GM21529 (cell line): ENCODE measurements around the gene KDELR3.

Experiments used
- ATAC-seq: cut with Tn5 transposase; IDR thresholded peaks from one replicate; pipeline ENCODE4 v1.9.1; 2021; ENCODE audit not compliant: unreplicated experiment

KDELR3 gene

GRCh38 chr22:38467904-38468442, at the start of gene KDELR3:
TSS of gene KDELR3 (plus strand) at chr22:38468096. CDS start at chr22:38468234, 138 bp downstream.
- no peak for ATAC-seq

- ATAC-seq, result no peak
These were observed 49.3 kb upstream of the KDELR3 start for GRCh38 chr22:38418589-38418988.

DNA sequence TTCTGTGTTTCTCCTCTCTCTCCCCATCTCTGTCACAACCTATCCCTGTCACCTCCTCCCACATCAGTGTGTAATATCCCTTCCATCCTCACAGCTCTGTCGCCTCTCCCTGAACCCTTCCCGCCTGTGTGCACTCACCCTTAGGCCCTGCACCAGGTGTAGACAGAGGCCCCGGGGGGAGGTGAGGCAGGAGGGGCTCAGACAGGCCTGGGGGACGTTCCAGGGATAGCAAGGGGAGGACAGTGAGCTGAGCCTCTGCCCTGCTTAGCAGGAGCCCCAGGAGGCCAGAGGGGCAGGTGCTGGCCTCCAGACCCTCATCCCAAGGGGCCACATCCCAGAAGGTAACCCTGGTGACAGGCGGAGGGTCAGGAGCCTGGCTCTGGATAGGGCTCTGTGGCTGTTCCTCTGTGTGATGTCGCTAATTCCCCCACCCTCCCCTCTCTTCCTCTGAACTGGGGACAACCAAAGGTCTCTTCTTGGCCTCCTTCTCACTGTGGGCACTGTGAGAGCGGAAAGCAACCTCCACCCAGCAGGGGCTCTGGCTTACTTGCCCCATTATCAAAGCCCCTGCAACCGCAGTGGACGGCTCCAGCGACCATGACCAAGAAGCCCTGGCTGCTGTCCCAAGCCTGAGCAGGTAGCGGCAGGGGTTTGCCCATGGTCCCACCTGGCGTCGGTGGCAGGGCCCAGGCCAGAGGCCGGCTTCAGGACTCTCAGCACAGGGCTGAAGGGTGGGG, 48.6 kb upstream of the KDELR3 start:
- ATAC-seq, result no peak

- no peak for ATAC-seq
These were observed 48.1 kb upstream of the KDELR3 start for GRCh38 chr22:38419858-38420160.

GRCh38 chr22:38420734-38421133, 47.2 kb upstream of the KDELR3 start:
- ATAC-seq, result no peak

GRCh38 chr22:38422611-38423511, 45.0 kb upstream of the KDELR3 start:
- ATAC-seq, result no peak

DNA sequence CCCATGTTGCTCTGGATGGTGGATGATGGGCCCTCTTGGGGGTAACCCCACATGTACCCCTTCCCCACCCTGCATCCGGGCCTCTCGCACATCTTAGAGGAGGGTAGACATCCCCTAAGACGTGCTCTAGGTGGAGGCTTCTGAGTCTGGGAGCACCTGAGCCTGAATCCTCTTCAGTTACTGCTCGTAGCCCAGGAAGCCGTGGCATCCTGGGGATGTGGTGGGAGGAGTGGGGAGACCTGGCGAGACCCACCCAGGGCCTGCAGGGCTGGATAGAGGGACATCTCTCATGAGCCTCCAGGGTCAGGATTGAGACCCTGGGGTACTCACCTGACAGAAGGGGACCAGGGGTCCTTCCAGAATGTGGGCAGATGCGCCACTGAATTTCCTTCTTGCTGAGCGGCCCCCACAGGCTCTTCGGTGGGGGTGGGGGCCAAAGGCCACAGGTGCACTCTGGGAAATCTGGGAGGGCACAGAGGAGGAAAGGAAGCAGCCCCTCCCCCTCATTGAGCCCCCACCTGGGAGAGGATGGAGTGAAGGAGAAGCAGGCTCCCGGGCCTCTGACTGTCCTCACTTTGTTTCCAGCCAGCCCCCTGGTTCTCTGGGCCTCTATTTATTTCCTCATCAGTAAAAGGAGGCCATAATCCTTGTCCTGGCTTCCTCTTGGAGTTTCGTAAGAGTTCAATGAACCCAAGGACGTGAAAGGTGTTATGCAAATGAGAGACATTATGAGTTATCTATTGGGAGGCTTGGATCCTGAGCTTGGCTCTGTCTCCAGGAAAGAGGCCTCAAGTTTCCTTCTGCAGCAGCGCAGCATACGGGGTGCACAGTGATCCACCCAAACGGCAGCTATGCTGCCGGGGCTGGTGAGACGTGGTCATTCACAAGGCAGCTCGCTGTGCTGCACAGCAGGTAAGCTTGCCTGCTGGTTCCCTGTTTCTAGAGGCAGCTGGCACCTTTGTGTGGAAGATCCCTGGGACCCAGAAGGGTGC, 44.1 kb upstream of the KDELR3 start:
- no peak for ATAC-seq

DNA sequence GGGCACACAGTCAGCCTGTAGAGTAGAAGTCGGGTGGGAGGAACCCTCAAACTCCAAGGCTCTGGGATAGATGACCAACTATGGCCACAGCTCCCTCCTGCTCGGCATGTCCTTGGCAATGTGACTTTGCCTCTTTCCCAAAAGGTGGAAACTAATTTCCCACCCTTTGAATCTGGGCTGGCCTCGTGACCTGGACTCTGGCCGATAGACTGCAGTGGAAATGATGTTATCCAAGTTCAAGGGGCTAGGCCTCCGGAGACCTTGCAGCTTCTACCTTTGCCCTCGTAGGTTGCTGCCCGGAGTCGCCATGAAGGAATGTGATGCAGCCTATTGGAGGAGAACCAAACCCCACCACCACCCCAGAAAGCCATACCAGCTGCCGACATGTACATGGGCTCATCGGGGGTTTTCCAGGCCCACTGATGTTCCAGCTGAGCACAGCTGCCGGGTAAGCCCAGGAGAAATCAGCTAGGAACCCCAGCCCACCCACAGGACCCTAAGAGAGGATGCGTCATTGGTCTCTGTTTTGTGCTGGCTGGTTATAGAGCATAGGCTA, 43.3 kb upstream of the KDELR3 start:
- no peak for ATAC-seq

GRCh38 chr22:38426628-38427027, 41.3 kb upstream of the KDELR3 start:
- no peak for ATAC-seq

- ATAC-seq, result no peak
These were observed 40.4 kb upstream of the KDELR3 start for GRCh38 chr22:38427465-38427864.

GRCh38 chr22:38427940-38428339, 40.0 kb upstream of the KDELR3 start:
- ATAC-seq, result no peak

GRCh38 chr22:38428714-38429113, 39.2 kb upstream of the KDELR3 start:
- ATAC-seq, result no peak

- no peak for ATAC-seq
These were observed 38.3 kb upstream of the KDELR3 start for GRCh38 chr22:38429499-38430068.

GRCh38 chr22:38431266-38432010, 36.5 kb upstream of the KDELR3 start:
- ATAC-seq, result no peak

GRCh38 chr22:38432264-38432663, 35.6 kb upstream of the KDELR3 start:
- ATAC-seq, result no peak

- ATAC-seq, result no peak
These were observed 34.0 kb upstream of the KDELR3 start for GRCh38 chr22:38433871-38434270.

- no peak for ATAC-seq
These were observed 32.9 kb upstream of the KDELR3 start for GRCh38 chr22:38435010-38435409.

DNA sequence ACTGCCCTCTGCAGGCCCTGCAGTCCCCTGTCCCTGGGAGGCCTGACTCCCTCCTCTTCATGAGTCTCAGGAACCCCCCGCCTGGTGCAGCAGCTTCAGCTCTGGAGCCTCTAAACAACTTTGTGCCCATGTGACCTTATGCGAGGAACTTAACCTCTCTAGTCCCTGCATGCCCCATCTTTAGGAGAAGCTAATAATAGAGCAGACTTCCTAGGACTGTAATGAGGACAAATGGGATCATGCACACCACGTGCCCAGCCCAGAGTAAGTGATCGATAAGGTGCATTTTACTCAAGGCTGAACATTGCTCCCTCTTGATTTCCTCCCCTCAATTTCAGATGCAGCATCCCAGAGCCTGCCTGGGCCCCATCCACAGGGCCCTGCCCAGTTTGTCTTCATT, 31.9 kb upstream of the KDELR3 start:
- ATAC-seq, result no peak

GRCh38 chr22:38436629-38437395, 31.1 kb upstream of the KDELR3 start:
- no peak for ATAC-seq
